GM19468 (cell line): ENCODE data around the gene BMF.

Source experiments
- ATAC-seq: cut with Tn5 transposase; IDR thresholded peaks from one replicate; pipeline ENCODE4 v1.9.1; 2021; ENCODE audit warnings: mild to moderate bottlenecking, moderate library complexity, moderate number of reproducible peaks; ENCODE audit not compliant: unreplicated experiment; ENCODE audit errors: extremely low read depth

Gene BMF

DNA sequence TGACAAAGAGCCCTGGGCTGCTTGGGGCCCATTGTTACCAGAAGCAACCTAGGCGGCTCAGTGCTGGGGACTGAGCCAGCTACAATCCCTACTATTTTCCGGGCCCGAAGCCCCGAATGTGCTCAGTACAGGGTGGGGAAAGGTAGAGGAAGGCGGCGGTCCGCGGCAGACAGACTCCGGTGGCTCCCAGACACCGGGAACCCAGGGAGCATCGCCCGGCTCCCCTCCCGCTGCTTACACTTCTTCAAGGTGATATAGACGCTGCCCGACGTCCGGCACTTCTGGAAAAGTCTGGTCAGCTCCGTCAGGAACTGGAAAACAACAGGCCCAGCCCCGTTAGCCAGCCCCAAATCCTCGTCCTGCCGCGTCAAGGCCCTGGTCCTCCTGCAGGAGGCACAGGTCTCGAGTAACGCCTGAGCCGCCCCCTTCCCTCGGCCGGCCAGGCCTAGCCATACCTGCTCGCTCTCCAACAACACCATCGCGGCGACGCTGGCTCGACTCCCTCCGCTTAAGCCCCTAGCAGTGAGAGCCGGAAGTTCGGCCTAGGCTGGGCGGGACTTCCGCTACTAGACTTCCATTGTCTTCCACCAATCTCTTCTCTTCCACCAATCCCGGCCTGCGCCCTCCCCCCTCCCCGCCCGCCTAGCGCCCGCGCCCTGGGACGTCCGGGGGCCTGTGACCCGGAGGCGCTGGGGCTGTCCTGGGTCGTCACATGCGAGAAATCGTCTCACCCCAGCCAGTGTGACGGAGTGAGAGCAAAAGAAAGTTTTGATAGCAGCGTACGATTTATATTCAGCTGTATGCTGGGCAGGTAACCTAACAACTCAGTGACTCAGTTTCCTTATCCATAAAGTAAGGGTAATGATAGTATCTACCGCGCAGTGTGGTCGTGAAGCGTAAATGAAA, 69.8 kb downstream of the BMF start, which contains the start of gene SRP14:
Gene SRP14, minus strand, starts transcription at position 544 of the 906 bp plus-strand sequence. Its CDS starts 65 bp downstream, at position 479.
- ATAC-seq: peak; percentile 70

GRCh38 chr15:40038275-40038637, 70.4 kb downstream of the BMF start:
- ATAC-seq: no peak
